Dendritic cell treated with granulocyte-macrophage colony-stimulating factor and Interleukin-4, amounts not matched to agents 40 ng/mL and 50 ng/mL, for 4 days (primary cell): ENCODE measurements around the gene MAP1LC3A.

Experiments used
- H3K27ac Mint-ChIP-seq: one replicate; pipeline ENCODE4 v1.8.0; 2022; ENCODE audit warnings: mild to moderate bottlenecking, mixed read lengths
- H3K27me3 Mint-ChIP-seq: one replicate; pipeline ENCODE4 v1.8.0; 2022; ENCODE audit warnings: mild to moderate bottlenecking, mixed read lengths
- H3K36me3 Mint-ChIP-seq: one replicate; pipeline ENCODE4 v1.8.0; 2022; ENCODE audit warnings: low read depth, mixed read lengths
- H3K4me1 Mint-ChIP-seq: one replicate; pipeline ENCODE4 v1.8.0; 2022; ENCODE audit warnings: low read depth, mixed read lengths
- H3K4me3 Mint-ChIP-seq: one replicate; pipeline ENCODE4 v1.8.0; 2022; ENCODE audit warnings: mild to moderate bottlenecking, moderate library complexity, mixed read lengths
- H3K9me3 Mint-ChIP-seq: one replicate; pipeline ENCODE4 v1.8.0; 2022; ENCODE audit warnings: mixed read lengths
- intact Hi-C: fragments of 100-400 bp; cut with micrococcal nuclease; formaldehyde crosslinking; loops from one replicate; pipeline ENCODE4 v1.15.0; 2022

The MAP1LC3A gene

DNA sequence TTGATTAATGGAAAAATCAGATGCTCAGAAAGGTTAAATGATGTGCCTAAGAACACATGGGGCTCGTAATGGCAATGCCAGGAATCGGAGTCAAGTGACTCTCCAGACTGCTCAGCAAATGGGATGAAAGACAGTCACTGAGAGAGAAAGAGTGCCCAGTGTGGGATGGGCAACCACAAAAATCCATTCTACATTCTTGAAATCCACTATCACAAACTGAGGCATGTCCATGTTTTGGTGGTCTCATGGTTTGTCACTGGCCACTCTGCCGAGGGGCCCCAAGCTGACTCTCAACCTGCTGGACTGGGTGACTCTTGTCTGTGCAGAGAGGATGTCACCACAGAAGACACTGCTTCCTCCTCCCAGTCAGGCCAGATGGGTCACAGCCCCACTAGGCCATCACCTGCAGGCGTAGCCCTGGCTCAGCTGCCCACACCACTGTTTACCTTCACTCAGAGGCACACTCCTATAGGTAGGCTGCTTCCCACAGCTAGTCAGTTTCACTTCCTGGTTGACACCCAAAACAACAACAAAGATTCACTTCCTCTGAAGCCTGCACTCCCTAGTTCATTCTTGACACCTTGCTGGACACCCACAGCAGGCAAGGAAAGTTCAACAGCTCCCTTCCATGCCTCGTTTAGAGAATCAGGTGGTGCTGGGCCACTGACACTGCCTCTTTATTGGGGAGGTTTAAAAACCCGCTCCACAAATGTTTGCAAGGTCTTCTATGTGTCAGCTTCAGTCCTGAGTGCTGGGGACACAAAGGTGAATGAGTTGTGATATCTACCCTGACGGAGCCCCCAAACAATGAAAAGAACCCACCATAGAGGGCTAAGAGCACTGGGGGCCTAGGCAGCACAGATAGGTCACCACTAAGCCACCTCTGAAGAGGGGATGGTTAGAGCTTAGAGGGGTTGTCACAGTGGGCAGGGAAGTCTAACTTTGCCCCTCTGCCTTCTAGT, 21.7 kb downstream of the MAP1LC3A start:
- Mint-ChIP-seq H3K27ac (no peak overlapping the region), H3K36me3 (peaks cover 47% of the 10 kb centered on the region)
- intact Hi-C loops, result no loop called here

DNA sequence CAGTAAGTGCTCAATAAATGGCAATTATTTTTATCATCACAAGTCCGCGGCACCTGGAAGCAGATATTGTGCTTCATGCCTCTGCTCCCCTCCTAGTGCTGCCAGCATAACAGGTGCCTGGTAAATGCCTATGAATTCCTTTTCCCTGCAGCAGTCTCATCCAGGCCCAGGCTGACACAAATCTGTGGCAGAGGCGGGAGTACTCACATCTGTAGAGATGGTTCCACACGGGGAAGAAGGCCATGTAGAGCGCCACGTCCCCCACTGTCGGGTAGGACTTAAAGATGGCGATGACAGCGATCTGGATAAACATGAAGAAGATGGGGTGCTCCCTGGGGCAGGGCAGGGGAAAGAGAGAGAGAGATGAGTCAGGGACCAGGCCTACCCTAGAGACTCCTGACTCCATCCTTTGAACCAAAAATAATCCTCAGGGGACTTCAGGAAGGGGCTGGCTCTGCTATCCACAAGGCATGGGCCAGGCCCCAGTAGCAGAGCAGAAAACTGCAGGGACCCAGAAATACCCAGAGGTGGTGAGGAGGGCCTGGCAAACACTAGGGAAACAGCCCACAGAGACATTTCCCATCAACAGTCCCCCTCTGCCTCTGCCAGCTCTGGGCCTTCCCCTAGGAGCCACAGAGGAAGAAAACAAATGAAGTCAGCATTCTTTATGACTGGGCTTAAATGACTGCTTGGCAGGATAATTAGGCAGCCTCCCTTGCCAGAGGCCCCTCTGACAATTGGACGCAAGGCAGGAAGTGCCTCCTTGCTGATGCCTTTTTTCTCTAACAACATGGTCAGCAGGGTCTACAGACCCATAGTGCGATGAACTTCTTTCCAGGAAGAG, 23.0 kb downstream of the MAP1LC3A start:
- no peaks in the 10 kb centered on the region for H3K27me3 Mint-ChIP-seq
- no peak overlapping the region for H3K4me3 Mint-ChIP-seq
- intact Hi-C loops, result no loop called here
- H3K36me3 Mint-ChIP-seq, result peaks cover 45% of the 10 kb centered on the region
- H3K4me1 Mint-ChIP-seq, result peaks cover 10% of the 10 kb centered on the region
- no peaks in the 10 kb centered on the region for H3K9me3 Mint-ChIP-seq
- no peak overlapping the region for H3K27ac Mint-ChIP-seq

More for the DNA sequence above, 21.7 kb downstream of the MAP1LC3A start:
- H3K27me3 Mint-ChIP-seq, result no peaks in the 10 kb centered on the region
- H3K4me1 Mint-ChIP-seq, result peaks cover 10% of the 10 kb centered on the region
- no peak overlapping the region for H3K4me3 Mint-ChIP-seq
- H3K9me3 Mint-ChIP-seq, result no peaks in the 10 kb centered on the region

DNA sequence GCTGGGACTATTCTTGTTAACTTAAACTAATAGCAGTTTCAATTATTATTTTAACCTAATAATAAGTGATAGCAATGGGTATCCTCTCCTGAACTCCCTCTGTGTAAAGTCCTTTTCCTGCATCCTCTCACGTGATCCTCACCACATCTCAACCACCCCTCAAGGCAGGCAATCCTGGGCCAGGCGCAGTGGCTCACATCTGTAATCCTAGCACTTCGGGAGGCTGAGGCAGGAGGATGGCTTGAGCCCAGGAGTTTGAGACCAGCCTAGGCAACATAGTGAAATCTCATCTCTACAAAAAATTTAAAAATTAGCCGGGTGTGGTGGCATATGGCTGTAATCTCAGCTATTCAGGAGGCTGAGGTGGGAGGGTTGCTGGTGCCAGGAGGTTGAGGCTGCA, 23.7 kb downstream of the MAP1LC3A start:
- Mint-ChIP-seq H3K4me1 (peaks cover 10% of the 10 kb centered on the region), H3K36me3 (peaks cover 49% of the 10 kb centered on the region), H3K27me3 (no peaks in the 10 kb centered on the region), H3K4me3 (no peak overlapping the region), H3K27ac (peak overlapping the region; percentile 52), H3K9me3 (no peaks in the 10 kb centered on the region)
- intact Hi-C loops, result no loop called here

DNA sequence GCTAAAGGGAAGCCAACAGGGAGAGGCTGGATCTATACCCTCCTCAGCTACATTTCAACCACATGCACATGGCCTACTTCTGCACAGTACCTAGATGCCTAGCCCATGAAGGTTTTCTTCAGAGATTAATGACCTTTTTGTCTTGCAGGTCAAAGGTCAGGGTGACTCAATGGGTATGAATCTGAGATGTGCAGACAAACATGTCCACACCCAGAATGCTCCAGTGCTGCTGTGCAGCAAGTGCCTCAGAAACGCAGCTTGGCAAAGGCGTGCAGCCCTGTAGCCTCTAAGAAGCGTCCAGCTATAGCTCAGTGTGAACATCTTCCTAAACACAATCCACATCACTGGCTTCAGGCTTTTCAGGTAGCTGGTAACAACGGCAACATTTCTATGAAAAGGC, 24.4 kb downstream of the MAP1LC3A start:
- H3K36me3 Mint-ChIP-seq, result peaks cover 56% of the 10 kb centered on the region
- H3K27ac Mint-ChIP-seq, result peak overlapping the region; percentile 52
- H3K9me3 Mint-ChIP-seq, result no peaks in the 10 kb centered on the region
- intact Hi-C loops, result no loop called here
- H3K4me1 Mint-ChIP-seq, result peaks cover 10% of the 10 kb centered on the region
- H3K4me3 Mint-ChIP-seq, result no peak overlapping the region
- no peaks in the 10 kb centered on the region for H3K27me3 Mint-ChIP-seq

DNA sequence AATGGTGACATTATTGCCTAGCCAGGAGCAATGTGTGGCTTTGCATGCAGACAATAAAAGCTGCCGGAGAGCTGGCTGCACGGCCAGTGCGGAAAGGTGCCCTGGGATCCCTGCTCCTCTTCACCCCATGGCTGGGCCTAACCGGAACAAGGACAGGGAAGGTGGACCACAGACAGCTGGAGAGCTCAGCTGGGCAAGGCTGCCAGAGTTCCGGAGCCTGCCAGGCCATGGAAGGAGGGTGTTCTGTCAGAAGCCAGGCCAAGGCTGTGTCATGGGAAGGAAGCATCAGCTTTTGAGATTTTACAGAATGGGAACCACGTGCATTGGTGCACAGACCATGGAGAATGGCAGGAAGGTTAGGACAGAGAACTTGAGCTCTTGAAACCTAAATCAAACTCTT, 25.0 kb downstream of the MAP1LC3A start:
- intact Hi-C loops, result no loop called here
- no peaks in the 10 kb centered on the region for H3K9me3 Mint-ChIP-seq
- H3K4me1 Mint-ChIP-seq, result peaks cover 10% of the 10 kb centered on the region
- peaks cover 61% of the 10 kb centered on the region for H3K36me3 Mint-ChIP-seq
- no peaks in the 10 kb centered on the region for H3K27me3 Mint-ChIP-seq
- H3K27ac Mint-ChIP-seq, result no peak overlapping the region
- H3K4me3 Mint-ChIP-seq, result no peak overlapping the region

DNA sequence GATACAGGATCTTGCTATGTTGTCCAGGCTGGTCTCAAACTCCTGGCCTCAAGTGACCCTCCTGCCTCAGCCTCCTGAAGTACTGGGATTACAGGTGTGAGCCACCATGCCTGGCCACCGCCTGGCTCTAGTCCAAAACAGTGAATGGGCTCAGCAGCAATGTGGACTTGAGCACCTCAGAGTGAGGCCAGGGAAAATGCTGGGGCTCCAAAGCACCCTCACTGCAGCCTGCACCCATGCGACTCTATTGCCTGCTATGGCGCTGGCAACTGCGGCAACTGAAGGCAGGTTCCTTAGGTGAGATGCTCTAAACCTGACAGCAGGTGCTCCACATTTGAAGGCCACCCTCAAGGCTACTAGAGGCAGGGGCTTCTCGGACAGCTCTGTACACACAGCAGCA, 26.5 kb downstream of the MAP1LC3A start:
- no peak overlapping the region for H3K27ac Mint-ChIP-seq
- H3K4me1 Mint-ChIP-seq, result peaks cover 8% of the 10 kb centered on the region
- peaks cover 54% of the 10 kb centered on the region for H3K36me3 Mint-ChIP-seq
- H3K9me3 Mint-ChIP-seq, result no peaks in the 10 kb centered on the region
- H3K4me3 Mint-ChIP-seq, result no peak overlapping the region
- intact Hi-C loops, result no loop called here
- no peaks in the 10 kb centered on the region for H3K27me3 Mint-ChIP-seq

DNA sequence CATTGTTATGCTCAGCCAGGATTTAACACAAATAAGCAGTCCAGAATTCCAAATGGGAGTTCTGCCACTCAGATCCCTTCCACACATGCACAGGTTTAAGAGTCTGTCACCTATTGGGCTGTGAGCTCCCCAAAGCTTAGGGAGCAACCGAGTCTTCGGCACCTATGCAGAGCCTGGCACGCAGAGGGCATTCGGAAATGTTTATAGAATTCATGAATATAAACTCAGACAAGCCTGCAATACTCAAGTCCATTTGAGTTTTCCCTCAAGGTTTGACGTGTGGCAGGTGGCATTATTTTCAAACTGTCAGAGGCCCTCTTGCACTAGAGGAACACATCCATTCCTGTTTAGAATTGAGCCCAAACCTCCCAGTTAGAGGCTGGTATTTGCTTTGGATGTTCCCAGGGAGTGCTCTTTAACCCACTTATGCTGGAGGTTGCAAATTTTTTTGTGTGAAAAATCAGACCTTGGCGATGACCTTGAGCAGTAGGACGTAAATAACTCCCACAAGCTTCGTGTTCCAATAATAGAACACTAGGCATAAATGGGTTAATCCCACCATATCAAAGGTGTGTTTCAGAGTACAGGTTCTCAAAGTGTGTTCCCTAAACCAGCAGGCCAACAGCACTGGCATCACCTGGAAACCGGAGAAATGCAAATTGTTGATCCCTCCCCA, 28.1 kb downstream of the MAP1LC3A start:
- no peak overlapping the region for H3K4me3 Mint-ChIP-seq
- no peaks in the 10 kb centered on the region for H3K27me3 Mint-ChIP-seq
- H3K36me3 Mint-ChIP-seq, result peaks cover 42% of the 10 kb centered on the region
- H3K9me3 Mint-ChIP-seq, result no peaks in the 10 kb centered on the region
- H3K4me1 Mint-ChIP-seq, result no peaks in the 10 kb centered on the region
- H3K27ac Mint-ChIP-seq, result no peak overlapping the region
- intact Hi-C loops, result no loop called here

DNA sequence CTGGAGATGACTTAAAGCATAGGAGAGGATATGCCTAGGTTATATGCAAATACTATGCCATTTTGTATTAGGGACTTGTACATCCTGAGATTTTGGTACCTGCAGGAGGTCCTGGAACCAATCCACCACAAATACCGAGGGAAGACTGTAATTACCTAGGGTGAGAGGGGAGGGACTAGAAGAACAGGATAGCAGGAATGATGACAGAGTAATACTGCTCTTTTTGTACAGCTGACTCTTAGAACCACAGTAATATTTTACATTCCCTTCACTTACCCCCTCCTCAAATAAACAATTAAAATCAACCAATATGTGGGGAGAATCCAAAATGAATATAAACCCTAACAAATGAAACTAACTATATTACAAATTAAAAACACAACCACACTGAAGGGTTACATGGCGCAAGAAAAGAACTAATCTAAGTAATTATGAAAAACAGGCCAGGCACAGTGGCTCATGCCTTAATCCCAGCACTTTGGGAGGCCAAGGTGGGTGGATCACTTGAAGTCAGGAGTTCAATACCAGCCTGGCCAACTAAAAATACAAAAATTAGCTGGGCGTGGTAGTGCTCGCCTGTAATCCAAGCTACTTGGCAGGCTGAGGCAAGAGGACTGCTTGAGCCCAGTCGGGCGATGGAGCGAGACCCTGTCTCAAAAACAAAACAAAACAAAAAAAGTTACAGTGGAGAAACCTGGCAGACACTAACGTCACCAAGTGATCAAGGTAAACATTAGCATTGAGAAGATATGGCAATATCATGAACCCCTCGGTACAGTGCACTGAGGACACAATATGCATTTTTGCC, 37.1 kb downstream of the MAP1LC3A start:
- intact Hi-C loops, result no loop called here
- no peaks in the 10 kb centered on the region for H3K27me3 Mint-ChIP-seq
- peaks cover 6% of the 10 kb centered on the region for H3K4me1 Mint-ChIP-seq
- no peaks in the 10 kb centered on the region for H3K36me3 Mint-ChIP-seq
- no peak overlapping the region for H3K4me3 Mint-ChIP-seq
- no peak overlapping the region for H3K27ac Mint-ChIP-seq
- H3K9me3 Mint-ChIP-seq, result no peaks in the 10 kb centered on the region

DNA sequence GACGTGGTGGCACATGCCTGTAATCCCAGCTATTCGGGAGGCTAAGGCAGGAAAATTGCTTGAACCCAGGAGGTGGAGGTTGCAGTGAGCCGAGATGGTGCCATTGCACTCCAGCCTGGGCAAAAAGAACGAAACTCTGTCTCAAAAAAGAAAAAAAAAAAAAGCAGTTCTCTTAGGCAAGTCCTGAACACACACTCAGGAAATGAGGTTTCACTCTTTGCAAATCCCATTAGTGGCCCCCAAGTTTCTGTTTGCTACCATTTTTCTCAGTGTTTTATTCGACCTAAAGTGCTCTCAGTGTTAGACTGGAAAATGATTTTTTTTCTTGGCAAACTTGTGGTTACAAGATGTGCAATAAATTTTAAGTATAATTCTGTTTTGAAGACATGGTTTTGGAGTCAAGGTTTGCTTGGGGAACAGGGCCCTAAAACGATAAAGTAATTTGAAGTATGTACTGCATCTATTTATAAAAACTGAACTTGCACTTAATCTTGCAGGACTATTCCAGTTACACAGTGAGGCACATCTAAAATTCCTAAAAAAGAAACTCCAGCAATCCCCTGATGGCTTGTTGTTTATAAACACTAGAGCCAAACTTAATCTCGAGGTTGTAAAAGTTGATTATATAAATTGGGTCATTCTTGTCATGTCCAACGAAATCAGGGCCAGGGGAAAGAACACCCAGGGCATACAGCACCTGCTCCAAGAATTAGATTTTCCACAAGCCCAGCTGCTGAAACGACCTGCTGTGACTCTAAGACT, 42.6 kb downstream of the MAP1LC3A start:
- intact Hi-C loops, result no loop called here
- Mint-ChIP-seq H3K36me3 (no peaks in the 10 kb centered on the region), H3K4me1 (peaks cover 6% of the 10 kb centered on the region), H3K4me3 (no peak overlapping the region), H3K27ac (no peak overlapping the region), H3K27me3 (no peaks in the 10 kb centered on the region), H3K9me3 (no peaks in the 10 kb centered on the region)

DNA sequence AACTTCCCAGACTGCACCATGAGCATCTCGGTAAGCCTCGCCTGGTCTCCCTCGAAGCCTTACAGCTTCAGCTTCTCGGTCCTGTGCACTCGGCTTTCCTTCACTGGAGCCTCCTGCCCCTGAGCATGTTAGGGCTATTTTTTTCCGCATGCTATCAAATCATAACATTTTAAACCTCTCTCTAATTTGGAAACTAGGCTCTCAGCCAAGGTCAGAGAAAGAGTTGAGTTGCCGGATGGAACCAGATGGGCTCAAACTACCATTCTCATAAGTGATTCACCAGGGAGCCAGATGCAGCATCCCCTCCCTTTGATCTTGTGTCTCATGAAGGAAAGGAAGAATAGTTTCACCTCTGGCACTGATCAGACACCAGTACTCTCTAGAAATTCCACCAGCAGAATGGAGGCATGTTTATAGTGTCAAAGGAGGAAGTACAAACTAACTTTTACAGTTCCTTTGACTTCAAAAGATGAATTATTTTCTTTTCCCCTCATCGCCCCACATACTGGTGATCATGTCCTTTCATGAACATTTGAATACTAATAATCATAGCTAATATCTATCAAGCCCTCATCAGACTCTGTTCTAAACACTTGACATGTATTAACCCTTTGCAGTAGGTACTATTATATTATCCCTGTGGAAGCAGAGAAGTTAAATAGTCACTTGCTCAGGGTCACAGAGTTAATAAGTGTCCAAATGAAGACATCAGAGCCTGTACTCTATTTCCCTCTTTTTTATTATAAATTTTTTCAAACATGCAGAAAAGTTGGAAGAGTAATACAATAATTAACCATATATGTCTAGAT, 46.7 kb downstream of the MAP1LC3A start:
- Mint-ChIP-seq H3K27ac (no peak overlapping the region), H3K4me1 (peaks cover 9% of the 10 kb centered on the region), H3K27me3 (no peaks in the 10 kb centered on the region), H3K4me3 (no peak overlapping the region), H3K9me3 (peaks cover 4% of the 10 kb centered on the region), H3K36me3 (peaks cover 7% of the 10 kb centered on the region)
- intact Hi-C loops, result no loop called here

DNA sequence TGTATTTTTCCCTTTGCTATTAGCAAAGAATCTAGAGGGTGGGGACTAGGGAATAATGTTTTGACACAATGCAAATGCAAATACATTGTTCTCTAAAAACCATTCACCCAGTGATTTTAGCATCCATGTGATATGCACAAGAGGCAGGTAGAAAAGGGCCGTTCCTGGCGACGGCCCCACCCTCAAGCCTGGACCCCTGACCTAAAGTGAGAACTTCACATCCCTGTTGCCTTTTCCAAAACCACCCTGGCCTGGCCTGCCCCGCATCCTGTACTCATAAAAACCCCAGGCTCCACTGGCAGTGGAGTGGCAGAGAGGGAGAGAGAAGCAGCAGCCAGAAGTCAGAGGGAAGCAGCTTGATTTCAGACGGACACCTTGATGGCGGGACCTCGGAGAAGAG, 48.5 kb downstream of the MAP1LC3A start:
- H3K36me3 Mint-ChIP-seq, result peaks cover 15% of the 10 kb centered on the region
- H3K4me3 Mint-ChIP-seq, result no peak overlapping the region
- H3K27me3 Mint-ChIP-seq, result no peaks in the 10 kb centered on the region
- H3K27ac Mint-ChIP-seq, result no peak overlapping the region
- H3K9me3 Mint-ChIP-seq, result peaks cover 6% of the 10 kb centered on the region
- intact Hi-C loops, result no loop called here
- H3K4me1 Mint-ChIP-seq, result peaks cover 8% of the 10 kb centered on the region
